ENCODE results near the gene IKZF3.

DNA sequence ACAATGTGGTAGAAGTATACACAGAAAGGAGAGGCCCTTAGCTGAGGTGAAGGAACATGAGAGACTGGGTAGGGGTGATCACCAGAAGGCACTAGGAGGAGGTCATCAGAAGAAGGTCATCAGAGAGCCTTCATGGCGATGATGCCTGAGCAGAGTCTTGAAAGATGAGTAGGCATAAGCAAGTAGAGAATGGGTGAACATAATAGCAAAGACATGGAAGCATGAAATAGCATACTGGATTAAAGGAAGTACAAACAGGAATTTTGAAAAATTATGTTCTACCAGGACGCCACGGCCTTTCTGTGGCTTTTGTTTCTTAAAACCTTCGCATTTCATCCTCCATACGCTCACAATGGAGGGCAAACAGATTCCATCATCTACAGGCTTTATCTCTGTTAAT, 2.9 kb downstream of the IKZF3 start:
- TF ChIP-seq ZNF138 (tag by site-specific recombination; IDR thresholded peaks at IDR 0.05; ENCODE audit: borderline replicate concordance): no peak
- TF ChIP-seq ZBTB7A (tag by site-specific recombination; IDR thresholded peaks at IDR 0.05; ENCODE audit: low read depth): no peak
- TF ChIP-seq, protein P1, sequence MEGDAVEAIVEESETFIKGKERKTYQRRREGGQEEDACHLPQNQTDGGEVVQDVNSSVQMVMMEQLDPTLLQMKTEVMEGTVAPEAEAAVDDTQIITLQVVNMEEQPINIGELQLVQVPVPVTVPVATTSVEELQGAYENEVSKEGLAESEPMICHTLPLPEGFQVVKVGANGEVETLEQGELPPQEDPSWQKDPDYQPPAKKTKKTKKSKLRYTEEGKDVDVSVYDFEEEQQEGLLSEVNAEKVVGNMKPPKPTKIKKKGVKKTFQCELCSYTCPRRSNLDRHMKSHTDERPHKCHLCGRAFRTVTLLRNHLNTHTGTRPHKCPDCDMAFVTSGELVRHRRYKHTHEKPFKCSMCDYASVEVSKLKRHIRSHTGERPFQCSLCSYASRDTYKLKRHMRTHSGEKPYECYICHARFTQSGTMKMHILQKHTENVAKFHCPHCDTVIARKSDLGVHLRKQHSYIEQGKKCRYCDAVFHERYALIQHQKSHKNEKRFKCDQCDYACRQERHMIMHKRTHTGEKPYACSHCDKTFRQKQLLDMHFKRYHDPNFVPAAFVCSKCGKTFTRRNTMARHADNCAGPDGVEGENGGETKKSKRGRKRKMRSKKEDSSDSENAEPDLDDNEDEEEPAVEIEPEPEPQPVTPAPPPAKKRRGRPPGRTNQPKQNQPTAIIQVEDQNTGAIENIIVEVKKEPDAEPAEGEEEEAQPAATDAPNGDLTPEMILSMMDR (tag by site-specific recombination; IDR thresholded peaks at IDR 0.05): no peak
- no peak for TF ChIP-seq SETDB1 (IDR thresholded peaks at IDR 0.05; ENCODE audit: insufficient read length, low read length)
- TF ChIP-seq, protein P2, sequence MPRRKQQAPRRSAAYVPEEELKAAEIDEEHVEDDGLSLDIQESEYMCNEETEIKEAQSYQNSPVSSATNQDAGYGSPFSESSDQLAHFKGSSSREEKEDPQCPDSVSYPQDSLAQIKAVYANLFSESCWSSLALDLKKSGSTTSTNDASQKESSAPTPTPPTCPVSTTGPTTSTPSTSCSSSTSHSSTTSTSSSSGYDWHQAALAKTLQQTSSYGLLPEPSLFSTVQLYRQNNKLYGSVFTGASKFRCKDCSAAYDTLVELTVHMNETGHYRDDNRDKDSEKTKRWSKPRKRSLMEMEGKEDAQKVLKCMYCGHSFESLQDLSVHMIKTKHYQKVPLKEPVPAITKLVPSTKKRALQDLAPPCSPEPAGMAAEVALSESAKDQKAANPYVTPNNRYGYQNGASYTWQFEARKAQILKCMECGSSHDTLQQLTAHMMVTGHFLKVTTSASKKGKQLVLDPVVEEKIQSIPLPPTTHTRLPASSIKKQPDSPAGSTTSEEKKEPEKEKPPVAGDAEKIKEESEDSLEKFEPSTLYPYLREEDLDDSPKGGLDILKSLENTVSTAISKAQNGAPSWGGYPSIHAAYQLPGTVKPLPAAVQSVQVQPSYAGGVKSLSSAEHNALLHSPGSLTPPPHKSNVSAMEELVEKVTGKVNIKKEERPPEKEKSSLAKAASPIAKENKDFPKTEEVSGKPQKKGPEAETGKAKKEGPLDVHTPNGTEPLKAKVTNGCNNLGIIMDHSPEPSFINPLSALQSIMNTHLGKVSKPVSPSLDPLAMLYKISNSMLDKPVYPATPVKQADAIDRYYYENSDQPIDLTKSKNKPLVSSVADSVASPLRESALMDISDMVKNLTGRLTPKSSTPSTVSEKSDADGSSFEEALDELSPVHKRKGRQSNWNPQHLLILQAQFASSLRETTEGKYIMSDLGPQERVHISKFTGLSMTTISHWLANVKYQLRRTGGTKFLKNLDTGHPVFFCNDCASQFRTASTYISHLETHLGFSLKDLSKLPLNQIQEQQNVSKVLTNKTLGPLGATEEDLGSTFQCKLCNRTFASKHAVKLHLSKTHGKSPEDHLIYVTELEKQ (tag by site-specific recombination; IDR thresholded peaks at IDR 0.05; ENCODE audit: borderline replicate concordance): no peak
- TF ChIP-seq, protein P3, sequence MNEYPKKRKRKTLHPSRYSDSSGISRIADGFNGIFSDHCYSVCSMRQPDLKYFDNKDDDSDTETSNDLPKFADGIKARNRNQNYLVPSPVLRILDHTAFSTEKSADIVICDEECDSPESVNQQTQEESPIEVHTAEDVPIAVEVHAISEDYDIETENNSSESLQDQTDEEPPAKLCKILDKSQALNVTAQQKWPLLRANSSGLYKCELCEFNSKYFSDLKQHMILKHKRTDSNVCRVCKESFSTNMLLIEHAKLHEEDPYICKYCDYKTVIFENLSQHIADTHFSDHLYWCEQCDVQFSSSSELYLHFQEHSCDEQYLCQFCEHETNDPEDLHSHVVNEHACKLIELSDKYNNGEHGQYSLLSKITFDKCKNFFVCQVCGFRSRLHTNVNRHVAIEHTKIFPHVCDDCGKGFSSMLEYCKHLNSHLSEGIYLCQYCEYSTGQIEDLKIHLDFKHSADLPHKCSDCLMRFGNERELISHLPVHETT (tag by site-specific recombination; IDR thresholded peaks at IDR 0.05): no peak
- no peak for TF ChIP-seq ZNF37A (tag by site-specific recombination; IDR thresholded peaks at IDR 0.05)
- no peak for TF ChIP-seq TCF7L2 (IDR thresholded peaks at IDR 0.05; ENCODE audit: borderline replicate concordance, low read depth, low read length)
- TF ChIP-seq ZEB2 (tag by site-specific recombination; IDR thresholded peaks at IDR 0.05): no peak
- TF ChIP-seq ZSCAN30 (tag by site-specific recombination; IDR thresholded peaks at IDR 0.05): no peak
